Karpas-422 (cell line): Measurements from ENCODE around the gene IER5L. TPM values are rescaled to one million over a fixed set of nuclear protein-coding genes. Genes with fewer than 3 reads are reported as not detected.
A peak's percentile ranks its signal among the peaks of the same experiment; 100 is the strongest.

ENCODE experiments used
- DNase-seq: peaks from one replicate; pipeline ENCODE4 v3.0.0-alpha.2; 2015
- H2AFZ ChIP-seq: fragments of 200-600 bp; sonication (generic); 2 replicates; pipeline ENCODE4 v1.6.1; 2014; ENCODE audit warnings: antibody characterized with exemption, low read length, mixed read lengths
- H3K27ac ChIP-seq: fragments of 200-600 bp; sonication (generic); 2 replicates; pipeline ENCODE4 v1.5.1; 2014; ENCODE audit warnings: mild to moderate bottlenecking, low read length, moderate library complexity
- H3K27me3 ChIP-seq: fragments of 200-600 bp; sonication (generic); 2 replicates; pipeline ENCODE4 v1.6.1; 2014; ENCODE audit warnings: low read length, mixed read lengths
- H3K36me3 ChIP-seq: fragments of 200-600 bp; sonication (generic); 2 replicates; pipeline ENCODE4 v1.6.1; 2014; ENCODE audit warnings: low read length, mixed read lengths; ENCODE audit not compliant: insufficient read depth
- H3K4me1 ChIP-seq: fragments of 200-600 bp; sonication (generic); 2 replicates; pipeline ENCODE4 v1.6.1; 2014; ENCODE audit warnings: mild to moderate bottlenecking, low read length, mixed read lengths
- H3K4me2 ChIP-seq: fragments of 200-600 bp; sonication (generic); 2 replicates; pipeline ENCODE4 v1.6.1; 2014; ENCODE audit warnings: low read length, low read depth, mild to moderate bottlenecking; ENCODE audit not compliant: poor library complexity, severe bottlenecking
- H3K4me3 ChIP-seq: fragments of 200-600 bp; sonication (generic); 2 replicates; pipeline ENCODE4 v1.5.1; 2014; ENCODE audit warnings: mild to moderate bottlenecking, antibody characterized with exemption, low read length, mixed read lengths
- H3K79me2 ChIP-seq: fragments of 200-600 bp; sonication (generic); 2 replicates; pipeline ENCODE4 v1.6.1; 2014; ENCODE audit warnings: mild to moderate bottlenecking, low read length, mixed read lengths
- H3K9ac ChIP-seq: fragments of 200-600 bp; sonication (generic); 2 replicates; pipeline ENCODE4 v1.6.0; 2014; ENCODE audit warnings: low read length
- H3K9me2 ChIP-seq: fragments of 200-600 bp; sonication (generic), shearing (Covaris generic); replicated peaks from 2 replicates; pipeline ENCODE4 v1.6.0; 2014; ENCODE audit warnings: mild to moderate bottlenecking, low read length, moderate library complexity; ENCODE audit not compliant: insufficient read depth
- H3K9me3 ChIP-seq: fragments of 300-700, 200-600 bp; sonication (generic); 2 replicates; pipeline ENCODE4 v1.6.1; 2014; ENCODE audit warnings: low read length, mixed read lengths
- H4K20me1 ChIP-seq: fragments of 200-600 bp; sonication (generic); 2 replicates; pipeline ENCODE4 v1.6.1; 2014; ENCODE audit warnings: mild to moderate bottlenecking, antibody characterized with exemption, low read length, low read depth; ENCODE audit not compliant: insufficient read depth
- total RNA-seq: library from RNA; depleted of rRNA; stranded (reverse); fragments of >200 nt; shearing (Covaris generic); gene quantifications from 2 replicates; pipeline ENCODE4 v1.2.3, GENCODE V29; 2014; ENCODE audit warnings: low replicate concordance

Gene IER5L
- total RNA-seq, 1 experiment from 2014 or later, result 0.48 TPM

DNA sequence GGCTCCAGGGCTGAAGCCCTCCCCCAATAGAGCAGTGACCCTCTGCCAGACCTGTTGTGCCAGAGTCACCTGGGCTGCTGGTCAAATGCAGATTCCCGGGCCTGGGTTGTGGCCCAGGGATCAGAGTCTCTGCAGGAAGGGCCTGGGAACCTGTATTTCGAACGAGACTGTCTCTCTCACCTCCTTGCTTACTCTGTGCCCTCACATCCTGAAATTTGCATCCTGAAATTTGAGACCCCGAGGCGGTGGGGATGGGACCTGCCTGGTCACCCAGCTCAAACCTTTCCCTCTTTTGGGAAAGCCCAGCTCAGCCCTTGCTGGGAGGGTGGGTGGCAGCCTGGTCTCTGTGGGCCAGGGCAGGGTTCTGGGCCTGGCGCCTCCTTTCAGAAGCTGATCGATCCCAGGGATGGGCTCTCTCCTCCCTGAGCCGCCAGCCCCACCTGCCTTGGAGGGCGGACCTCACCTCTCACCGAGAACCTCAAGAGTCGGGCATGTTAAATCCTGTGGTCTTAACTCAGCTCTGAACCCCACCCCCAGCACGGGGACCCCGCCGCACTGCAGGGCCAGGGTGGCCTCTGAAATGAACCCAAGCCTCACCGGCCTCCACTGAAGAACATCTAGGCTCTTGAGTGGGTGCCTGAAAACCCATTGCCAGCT lies 44.0 kb upstream of the IER5L start:
- no peaks in the 10 kb centered on the region for H3K9me2 ChIP-seq
- no peak for DNase-seq
- no peaks in the 10 kb centered on the region for H3K36me3 ChIP-seq
- no peak overlapping the region for H3K9ac ChIP-seq
- no peaks in the 10 kb centered on the region for H3K9me3 ChIP-seq
- peaks cover 11% of the 10 kb centered on the region for H3K4me1 ChIP-seq
- H2AFZ ChIP-seq, result no peak overlapping the region
- no peaks in the 10 kb centered on the region for H3K79me2 ChIP-seq
- no peaks in the 10 kb centered on the region for H4K20me1 ChIP-seq
- no peak overlapping the region for H3K4me2 ChIP-seq
- no peaks in the 10 kb centered on the region for H3K27me3 ChIP-seq
- no peak overlapping the region for H3K27ac ChIP-seq
- H3K4me3 ChIP-seq, result no peak overlapping the region

DNA sequence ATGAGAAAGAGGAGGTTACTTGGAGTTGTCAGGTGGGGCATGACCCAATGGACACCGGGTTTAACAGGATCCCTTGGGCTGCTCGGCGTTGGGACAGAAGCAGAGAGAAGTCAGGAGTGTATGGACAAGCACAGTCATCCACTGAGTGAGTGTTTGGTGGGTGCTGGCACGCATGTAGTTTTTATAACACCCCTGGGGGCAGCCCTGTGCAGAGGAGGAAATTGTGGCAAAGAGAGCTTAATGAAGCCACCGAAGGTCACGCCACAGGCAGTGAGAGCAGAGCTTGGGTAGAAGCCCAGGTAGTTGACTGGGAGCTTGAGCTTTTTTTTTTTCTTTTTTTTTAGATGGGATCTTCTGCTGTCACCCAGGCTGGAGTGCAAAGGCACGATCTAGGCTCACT lies 43.2 kb upstream of the IER5L start:
- Histone ChIP-seq H3K27ac (no peak overlapping the region), H3K9me3 (no peaks in the 10 kb centered on the region), H3K9me2 (no peaks in the 10 kb centered on the region), H3K27me3 (no peaks in the 10 kb centered on the region), H3K4me2 (no peak overlapping the region), H3K36me3 (no peaks in the 10 kb centered on the region), H4K20me1 (no peaks in the 10 kb centered on the region), H3K79me2 (no peaks in the 10 kb centered on the region), H2AFZ (no peak overlapping the region), H3K4me1 (peaks cover 11% of the 10 kb centered on the region), H3K9ac (no peak overlapping the region), H3K4me3 (no peak overlapping the region)
- DNase-seq, result peak; percentile 64

DNA sequence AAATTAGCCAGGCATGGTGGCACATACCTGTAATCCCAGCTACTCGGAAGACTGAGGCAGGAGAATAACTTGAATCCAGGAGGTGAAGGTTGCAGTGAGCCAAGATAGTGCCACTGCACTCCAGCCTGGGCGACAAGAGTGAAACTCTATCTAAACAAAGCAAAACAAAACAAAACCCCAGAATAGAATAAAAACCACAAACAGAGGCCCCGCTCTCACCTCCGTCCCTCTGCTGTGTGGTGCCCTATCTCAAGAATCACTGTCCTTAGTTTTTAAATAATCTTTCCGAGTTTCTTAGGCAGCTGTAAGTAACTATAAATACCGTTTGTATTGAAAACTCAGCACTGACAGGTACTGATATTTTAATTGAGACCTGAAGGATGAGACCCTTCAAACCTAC lies 42.7 kb upstream of the IER5L start:
- Histone ChIP-seq H4K20me1 (no peaks in the 10 kb centered on the region), H3K79me2 (no peaks in the 10 kb centered on the region), H2AFZ (no peak overlapping the region), H3K4me3 (no peak overlapping the region), H3K36me3 (no peaks in the 10 kb centered on the region), H3K27ac (no peak overlapping the region), H3K9me3 (no peaks in the 10 kb centered on the region), H3K9ac (no peak overlapping the region), H3K27me3 (no peaks in the 10 kb centered on the region), H3K4me2 (no peak overlapping the region), H3K9me2 (no peaks in the 10 kb centered on the region), H3K4me1 (peaks cover 11% of the 10 kb centered on the region)
- no peak for DNase-seq

DNA sequence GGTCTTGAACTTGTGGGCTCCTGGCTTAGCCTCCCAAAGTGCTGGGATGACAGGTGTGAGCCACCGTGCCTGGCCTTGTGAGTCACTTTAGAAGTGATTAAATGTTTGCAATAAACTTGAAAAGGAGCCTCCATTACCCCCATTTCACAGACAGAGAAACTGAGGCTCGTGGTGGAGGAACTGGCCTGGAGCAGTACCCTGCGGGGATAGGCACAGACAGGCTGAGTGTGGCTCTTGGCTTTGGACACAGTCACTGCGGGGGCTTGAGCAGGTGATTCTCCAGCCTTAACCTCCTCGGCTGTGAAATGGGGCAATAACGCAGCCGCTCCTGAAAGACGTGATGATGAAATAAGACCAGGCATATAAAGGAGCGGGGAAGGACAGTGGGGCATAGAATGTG lies 40.9 kb upstream of the IER5L start:
- no peaks in the 10 kb centered on the region for H3K36me3 ChIP-seq
- no peak overlapping the region for H3K4me3 ChIP-seq
- H4K20me1 ChIP-seq, result no peaks in the 10 kb centered on the region
- no peaks in the 10 kb centered on the region for H3K79me2 ChIP-seq
- no peaks in the 10 kb centered on the region for H3K9me2 ChIP-seq
- no peak overlapping the region for H2AFZ ChIP-seq
- no peak overlapping the region for H3K9ac ChIP-seq
- no peak for DNase-seq
- no peaks in the 10 kb centered on the region for H3K9me3 ChIP-seq
- H3K4me1 ChIP-seq, result peaks cover 11% of the 10 kb centered on the region
- H3K27ac ChIP-seq, result no peak overlapping the region
- no peaks in the 10 kb centered on the region for H3K27me3 ChIP-seq
- no peak overlapping the region for H3K4me2 ChIP-seq

DNA sequence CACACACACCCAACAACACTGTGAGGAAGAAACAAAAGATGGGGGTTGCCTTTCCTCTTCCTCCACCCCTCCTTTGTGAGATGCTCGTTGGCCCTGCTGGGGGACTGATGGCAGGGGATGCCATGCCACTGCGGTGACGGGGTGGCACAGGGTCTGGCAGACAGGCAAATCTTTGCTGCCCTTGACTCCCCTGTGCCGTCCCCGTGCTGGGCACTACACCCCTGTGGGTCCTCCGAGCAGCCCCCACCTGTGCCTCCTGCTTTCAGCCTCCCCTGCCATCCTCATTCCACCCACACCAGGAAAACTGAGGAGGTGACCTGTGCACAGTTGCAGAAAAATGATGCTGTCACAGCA lies 40.2 kb upstream of the IER5L start:
- H3K4me2 ChIP-seq, result no peak overlapping the region
- H3K9ac ChIP-seq, result no peak overlapping the region
- H3K27ac ChIP-seq, result no peak overlapping the region
- DNase-seq, result no peak
- H3K9me2 ChIP-seq, result no peaks in the 10 kb centered on the region
- no peaks in the 10 kb centered on the region for H3K9me3 ChIP-seq
- peaks cover 11% of the 10 kb centered on the region for H3K4me1 ChIP-seq
- no peak overlapping the region for H2AFZ ChIP-seq
- H3K4me3 ChIP-seq, result no peak overlapping the region
- no peaks in the 10 kb centered on the region for H3K79me2 ChIP-seq
- H3K27me3 ChIP-seq, result no peaks in the 10 kb centered on the region
- no peaks in the 10 kb centered on the region for H4K20me1 ChIP-seq
- H3K36me3 ChIP-seq, result no peaks in the 10 kb centered on the region

DNA sequence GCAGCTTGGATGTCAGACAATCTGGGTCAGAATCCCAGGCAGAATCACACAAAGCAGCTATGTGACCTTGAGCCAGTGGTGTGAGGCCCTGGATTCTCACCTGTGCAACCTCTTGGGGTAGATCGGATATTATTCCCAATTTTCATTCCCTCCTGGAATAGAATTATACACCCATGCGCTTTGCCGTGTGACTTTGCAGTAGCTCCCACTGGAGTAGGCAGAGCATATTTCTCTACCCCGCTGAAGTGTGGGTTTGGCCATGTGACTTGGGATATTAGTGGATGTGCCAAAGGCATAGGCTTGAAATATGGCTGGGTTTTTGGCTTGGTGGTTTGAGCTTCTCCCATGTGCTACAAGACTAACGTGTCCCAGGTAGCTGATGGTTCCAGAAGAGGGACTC lies 35.5 kb upstream of the IER5L start:
- H3K9me3 ChIP-seq, result no peaks in the 10 kb centered on the region
- H3K79me2 ChIP-seq, result no peaks in the 10 kb centered on the region
- H3K4me1 ChIP-seq, result no peaks in the 10 kb centered on the region
- no peaks in the 10 kb centered on the region for H4K20me1 ChIP-seq
- no peak overlapping the region for H3K27ac ChIP-seq
- DNase-seq, result no peak
- no peak overlapping the region for H3K4me2 ChIP-seq
- H3K4me3 ChIP-seq, result no peak overlapping the region
- no peak overlapping the region for H2AFZ ChIP-seq
- no peaks in the 10 kb centered on the region for H3K27me3 ChIP-seq
- H3K36me3 ChIP-seq, result no peaks in the 10 kb centered on the region
- no peaks in the 10 kb centered on the region for H3K9me2 ChIP-seq
- H3K9ac ChIP-seq, result no peak overlapping the region

DNA sequence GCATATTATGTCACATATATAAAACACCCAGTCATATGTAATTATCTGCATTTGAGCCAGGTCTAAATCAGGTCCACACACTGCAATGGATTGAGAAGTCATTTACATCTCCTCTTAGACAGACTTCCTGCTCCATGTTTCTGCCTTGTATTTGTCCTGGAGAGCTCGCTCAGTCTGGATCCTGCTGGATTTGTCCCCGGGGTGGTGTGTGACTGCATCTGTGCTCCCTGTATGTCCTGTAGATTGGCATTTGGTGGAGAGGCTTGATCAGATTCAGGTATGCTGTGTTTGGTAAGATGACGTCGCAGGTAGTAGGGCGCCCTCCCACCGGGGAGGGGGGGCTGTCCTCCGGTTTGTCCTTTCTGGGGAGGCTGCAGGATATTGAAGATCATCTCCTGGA lies 33.6 kb upstream of the IER5L start:
- Histone ChIP-seq H3K9ac (no peak overlapping the region), H3K4me1 (no peaks in the 10 kb centered on the region), H3K4me2 (no peak overlapping the region), H3K36me3 (no peaks in the 10 kb centered on the region), H3K27me3 (no peaks in the 10 kb centered on the region), H3K9me3 (no peaks in the 10 kb centered on the region), H3K79me2 (no peaks in the 10 kb centered on the region), H4K20me1 (no peaks in the 10 kb centered on the region), H2AFZ (no peak overlapping the region), H3K9me2 (no peaks in the 10 kb centered on the region), H3K27ac (no peak overlapping the region), H3K4me3 (no peak overlapping the region)
- no peak for DNase-seq

DNA sequence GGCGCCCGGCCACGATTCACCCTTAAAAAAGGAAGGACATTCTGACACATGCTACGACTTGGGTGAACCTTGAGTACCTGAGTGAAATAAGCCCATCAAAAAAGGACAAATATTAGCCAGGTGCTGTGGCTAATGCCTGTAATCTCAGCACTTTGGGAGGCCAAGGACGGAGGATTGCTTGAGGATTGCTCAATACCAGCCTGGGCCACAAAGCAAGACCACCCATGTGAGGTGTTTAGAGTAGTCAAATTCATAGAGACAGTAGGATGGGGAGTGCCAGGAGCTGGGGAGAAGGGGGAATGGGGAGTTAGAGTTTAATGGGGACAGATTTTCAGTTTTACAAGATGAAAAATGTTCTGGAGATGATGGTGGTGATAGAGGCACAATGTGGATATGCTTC lies 32.1 kb upstream of the IER5L start:
- Histone ChIP-seq H3K27me3 (no peaks in the 10 kb centered on the region), H3K4me2 (no peak overlapping the region), H3K36me3 (no peaks in the 10 kb centered on the region), H3K9me3 (no peaks in the 10 kb centered on the region), H3K4me3 (no peak overlapping the region), H3K4me1 (no peaks in the 10 kb centered on the region), H3K9ac (no peak overlapping the region), H4K20me1 (no peaks in the 10 kb centered on the region), H2AFZ (no peak overlapping the region), H3K9me2 (no peaks in the 10 kb centered on the region), H3K27ac (no peak overlapping the region), H3K79me2 (no peaks in the 10 kb centered on the region)
- DNase-seq, result no peak

DNA sequence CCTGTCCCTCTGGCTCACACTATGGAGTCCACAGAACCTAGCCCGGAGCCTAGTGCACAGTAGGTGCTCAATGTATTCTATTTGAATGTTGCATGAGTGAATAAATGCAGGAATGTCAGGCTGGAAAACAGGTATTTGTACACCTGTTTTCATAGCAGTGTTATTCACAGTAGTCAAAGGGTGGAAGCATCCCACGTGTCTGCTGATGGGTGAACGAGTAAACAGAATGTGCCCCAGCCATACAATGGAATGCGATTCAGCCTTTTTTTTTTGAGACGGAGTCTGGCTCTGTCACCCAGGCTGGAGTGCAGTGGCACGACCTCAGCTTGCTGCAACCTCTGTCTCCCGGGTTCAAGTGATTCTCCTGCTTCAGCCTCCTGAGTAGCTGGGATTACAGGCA lies 31.5 kb upstream of the IER5L start:
- H2AFZ ChIP-seq, result no peak overlapping the region
- no peak overlapping the region for H3K4me2 ChIP-seq
- H3K27ac ChIP-seq, result no peak overlapping the region
- no peaks in the 10 kb centered on the region for H3K36me3 ChIP-seq
- no peaks in the 10 kb centered on the region for H3K9me3 ChIP-seq
- no peaks in the 10 kb centered on the region for H3K9me2 ChIP-seq
- H3K9ac ChIP-seq, result no peak overlapping the region
- H3K4me3 ChIP-seq, result no peak overlapping the region
- DNase-seq, result no peak
- no peaks in the 10 kb centered on the region for H3K27me3 ChIP-seq
- H4K20me1 ChIP-seq, result no peaks in the 10 kb centered on the region
- no peaks in the 10 kb centered on the region for H3K4me1 ChIP-seq
- no peaks in the 10 kb centered on the region for H3K79me2 ChIP-seq
